ENCODE results near the gene FGF11. TPM values are rescaled to one million over a fixed set of nuclear protein-coding genes. Genes with fewer than 3 reads are reported as not detected.
"Not testable (repeated sequence)": the region's sequence is repeated elsewhere in the genome, so short reads cannot be mapped to it uniquely, and the experiment has no call there.

The FGF11 gene
- total RNA-seq, 1 experiment from 2014 or later = 23.8 TPM

DNA sequence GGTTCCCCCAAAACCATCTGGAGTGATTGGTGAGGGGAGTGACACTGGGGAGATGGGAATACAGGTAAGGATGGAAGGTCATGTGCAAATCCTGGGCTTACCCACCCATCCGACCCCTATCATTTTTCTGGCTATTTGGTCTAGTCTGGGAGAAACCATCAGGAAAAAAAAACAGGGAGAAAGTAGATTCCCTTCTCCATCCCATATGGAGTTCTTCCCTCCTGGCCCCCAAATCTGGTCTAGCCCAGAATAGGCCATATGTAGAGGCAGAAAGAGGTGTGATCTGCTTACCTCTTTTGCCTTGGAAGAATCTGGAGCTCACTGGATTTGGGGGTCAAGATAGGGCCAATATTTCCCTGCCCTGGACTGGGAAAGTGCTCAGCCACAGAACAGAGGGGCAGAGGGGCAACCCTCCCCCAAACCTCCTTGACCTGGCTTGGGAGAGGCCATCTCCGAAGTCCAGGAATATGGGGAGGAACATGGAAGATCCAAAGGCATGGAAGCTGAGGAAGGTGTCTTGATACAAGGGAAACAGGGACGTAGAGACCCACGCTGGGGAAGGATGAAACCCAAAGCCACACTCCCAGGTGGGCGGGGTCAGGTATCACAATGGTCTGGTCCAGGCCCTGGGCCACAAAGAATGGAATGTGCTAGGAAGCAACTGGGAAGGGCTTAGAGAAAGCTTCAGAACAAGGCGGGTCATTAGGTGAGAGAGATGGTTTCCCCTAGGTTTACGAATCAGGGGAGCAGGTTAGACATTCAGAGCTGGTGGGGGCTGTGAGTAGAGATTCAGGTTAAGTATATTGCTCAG lies 21.7 kb downstream of the FGF11 start:
- no peak for DNase-seq (ENCODE audit: low read depth)

GRCh38 chr17:7462474-7463371 lies 23.4 kb downstream of the FGF11 start:
- no peak for DNase-seq (ENCODE audit: low read depth)

DNA sequence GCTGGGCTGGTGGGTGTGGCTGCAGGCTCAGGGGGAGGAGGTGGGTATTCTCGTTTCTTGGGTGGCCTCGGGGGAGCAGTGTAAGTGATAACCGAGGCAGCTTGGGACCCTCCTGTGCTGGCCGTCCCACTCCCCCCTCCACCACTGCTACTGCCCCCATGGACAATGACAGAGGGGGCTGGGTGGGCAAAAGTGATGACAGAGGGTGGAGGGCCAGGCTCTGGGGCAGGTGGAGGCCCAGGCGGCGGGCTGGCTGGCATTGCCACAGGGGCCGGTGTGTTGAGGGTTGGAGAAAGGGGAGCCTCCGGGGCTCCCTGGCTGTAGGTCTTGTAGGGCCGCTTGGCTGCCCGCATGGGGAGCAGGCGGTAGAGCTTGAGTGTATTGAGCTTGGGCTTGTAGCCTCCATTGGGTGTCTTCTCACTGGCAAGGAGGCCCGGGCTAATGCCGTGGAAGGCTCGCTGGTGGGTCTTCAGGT lies 24.1 kb downstream of the FGF11 start:
- DNase-seq (ENCODE audit: low read depth) = no peak

DNA sequence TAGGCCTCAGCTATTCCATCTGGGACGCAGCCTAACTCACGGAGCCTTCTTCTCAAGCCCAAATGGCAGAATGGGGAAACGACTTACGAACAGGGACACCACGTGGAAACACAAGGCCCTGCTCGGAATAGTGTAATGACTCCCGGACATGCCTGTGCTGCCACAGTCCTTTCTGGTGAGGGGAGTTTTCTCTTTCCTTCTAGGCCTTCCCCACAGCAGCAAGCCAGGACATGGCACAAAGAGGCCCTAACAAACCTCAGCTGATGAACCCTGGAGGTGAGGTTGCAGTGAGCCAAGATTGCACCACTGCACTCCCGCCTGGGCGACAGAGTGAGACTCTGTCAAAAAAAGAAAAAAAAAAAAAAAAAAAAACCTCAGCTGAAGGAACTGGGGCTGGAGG lies 24.8 kb downstream of the FGF11 start:
- no peak for DNase-seq (ENCODE audit: low read depth)

DNA sequence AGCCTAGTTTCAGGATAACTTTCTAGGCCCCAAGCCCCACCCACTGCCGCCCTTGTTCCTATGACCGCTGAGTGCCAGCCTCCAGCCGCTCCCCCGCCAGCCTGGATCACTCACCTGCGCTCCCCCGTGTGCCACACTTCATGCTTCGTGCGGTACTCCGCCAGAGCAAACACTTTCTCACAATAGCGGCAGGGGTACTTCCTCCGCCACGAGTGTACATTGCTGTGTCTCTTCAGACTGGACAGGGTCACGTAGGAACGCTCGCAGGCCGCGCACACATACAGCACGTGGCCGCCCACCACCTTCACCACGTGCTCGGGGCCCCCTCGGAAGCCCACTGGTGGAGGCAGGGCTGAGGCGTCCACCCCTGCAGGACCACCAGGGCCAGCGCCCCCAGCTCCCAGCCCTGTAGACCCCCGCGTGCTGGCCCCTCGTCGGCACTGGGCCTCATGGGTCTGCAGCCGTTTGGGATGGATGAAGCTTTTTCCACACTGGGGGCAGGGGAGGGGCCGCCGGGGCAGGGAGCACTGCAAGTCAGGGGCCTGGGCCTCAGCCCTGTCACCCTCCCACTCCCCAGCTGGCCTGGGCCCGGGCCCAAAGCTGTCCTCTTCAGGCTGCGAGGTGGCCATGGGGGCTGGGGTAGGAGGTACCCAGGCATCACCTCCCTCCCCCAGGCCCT lies 26.4 kb downstream of the FGF11 start:
- no peak for DNase-seq (ENCODE audit: low read depth)

DNA sequence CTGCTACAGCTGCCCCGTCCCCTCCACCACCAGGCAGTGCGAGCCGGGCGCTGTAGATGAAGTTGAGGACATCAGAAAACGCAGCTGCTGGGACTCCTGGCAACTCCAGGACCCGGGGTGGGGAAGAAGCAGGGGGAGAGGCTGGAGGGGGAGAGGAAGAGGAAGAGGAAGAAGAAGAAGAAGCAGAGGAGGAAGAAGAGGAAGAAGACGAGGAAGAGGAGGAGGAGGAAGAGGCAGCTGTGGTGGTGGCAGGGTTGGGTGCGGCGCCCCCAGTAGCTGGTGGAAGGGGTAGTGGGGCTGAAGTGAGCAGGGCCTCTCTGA lies 27.0 kb downstream of the FGF11 start:
- DNase-seq (ENCODE audit: low read depth) = no peak

GRCh38 chr17:7466639-7467341 lies 27.5 kb downstream of the FGF11 start:
- peak; percentile 85 for DNase-seq (ENCODE audit: low read depth)

DNA sequence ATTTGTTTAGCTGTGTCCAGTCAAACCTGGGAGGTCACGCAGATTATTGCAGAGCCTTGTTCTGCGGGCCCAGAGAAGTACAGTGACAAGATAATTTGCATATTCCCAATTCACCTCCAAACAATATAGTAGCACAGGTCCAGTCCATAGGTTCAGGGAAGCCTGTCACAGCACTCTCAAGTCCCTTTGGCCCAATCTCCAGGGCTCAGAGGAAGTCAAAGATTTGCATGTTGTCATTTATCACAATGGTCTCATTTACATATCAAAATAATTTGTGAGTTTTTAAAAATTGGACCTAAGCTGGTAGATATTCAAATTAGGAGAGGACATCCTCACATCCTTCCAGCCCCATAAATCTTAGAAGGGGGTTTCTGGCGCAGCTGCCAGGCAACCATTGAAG lies 28.2 kb downstream of the FGF11 start:
- no peak for DNase-seq (ENCODE audit: low read depth)

GRCh38 chr17:7468290-7468689 lies 29.0 kb downstream of the FGF11 start:
- no peak for DNase-seq (ENCODE audit: low read depth)

GRCh38 chr17:7468804-7469389 lies 29.6 kb downstream of the FGF11 start:
- no peak for DNase-seq (ENCODE audit: low read depth)

DNA sequence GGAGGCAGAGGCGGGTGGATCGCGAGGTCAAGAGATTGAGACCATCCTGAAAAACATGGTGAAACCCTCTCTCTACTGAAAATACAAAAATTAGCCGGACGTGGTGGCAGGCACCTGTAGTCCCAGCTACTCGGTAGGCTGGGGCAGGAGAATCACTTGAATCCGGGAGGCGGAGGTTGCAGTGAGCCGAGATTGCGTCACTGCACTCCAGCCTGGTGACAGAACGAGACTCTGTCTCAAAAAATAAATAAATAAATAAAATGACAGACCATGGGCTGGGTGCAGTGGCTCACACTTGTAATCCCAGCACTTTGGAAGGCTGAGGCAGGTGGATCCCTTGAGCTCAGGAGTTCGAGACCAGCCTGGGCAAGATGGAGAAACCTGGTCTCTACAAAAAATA lies 30.5 kb downstream of the FGF11 start:
- DNase-seq (ENCODE audit: low read depth) = not testable (repeated sequence)

DNA sequence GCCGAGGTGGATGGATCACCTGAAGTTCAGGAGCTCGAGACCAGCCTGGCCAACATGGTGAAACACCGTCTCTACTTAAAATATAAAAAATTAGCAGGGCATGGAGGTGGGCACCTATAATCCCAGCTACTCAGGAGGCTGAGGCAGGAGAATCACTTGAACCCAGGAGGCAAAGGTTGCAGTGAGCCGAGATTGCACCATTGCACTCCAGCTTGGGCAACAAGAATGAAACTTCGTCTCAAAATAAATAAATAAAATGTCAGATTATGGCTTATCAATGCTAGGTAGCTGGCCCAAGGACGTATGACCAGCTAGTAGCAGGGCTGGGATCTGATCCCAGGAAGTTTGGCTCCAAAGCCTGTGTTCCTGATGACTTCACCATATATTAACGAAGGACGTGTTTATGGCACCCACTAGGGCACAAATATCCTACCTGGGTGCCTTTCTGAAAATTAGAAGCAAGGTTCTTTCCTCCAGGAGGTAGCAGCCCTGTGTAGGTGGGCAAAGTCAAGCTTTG lies 31.2 kb downstream of the FGF11 start:
- DNase-seq (ENCODE audit: low read depth) = not testable (repeated sequence)

- no peak for DNase-seq (ENCODE audit: low read depth)
These were observed 32.4 kb downstream of the FGF11 start for GRCh38 chr17:7471729-7472128.

GRCh38 chr17:7474767-7475166 lies 35.5 kb downstream of the FGF11 start:
- DNase-seq (ENCODE audit: low read depth) = not testable (repeated sequence)

DNA sequence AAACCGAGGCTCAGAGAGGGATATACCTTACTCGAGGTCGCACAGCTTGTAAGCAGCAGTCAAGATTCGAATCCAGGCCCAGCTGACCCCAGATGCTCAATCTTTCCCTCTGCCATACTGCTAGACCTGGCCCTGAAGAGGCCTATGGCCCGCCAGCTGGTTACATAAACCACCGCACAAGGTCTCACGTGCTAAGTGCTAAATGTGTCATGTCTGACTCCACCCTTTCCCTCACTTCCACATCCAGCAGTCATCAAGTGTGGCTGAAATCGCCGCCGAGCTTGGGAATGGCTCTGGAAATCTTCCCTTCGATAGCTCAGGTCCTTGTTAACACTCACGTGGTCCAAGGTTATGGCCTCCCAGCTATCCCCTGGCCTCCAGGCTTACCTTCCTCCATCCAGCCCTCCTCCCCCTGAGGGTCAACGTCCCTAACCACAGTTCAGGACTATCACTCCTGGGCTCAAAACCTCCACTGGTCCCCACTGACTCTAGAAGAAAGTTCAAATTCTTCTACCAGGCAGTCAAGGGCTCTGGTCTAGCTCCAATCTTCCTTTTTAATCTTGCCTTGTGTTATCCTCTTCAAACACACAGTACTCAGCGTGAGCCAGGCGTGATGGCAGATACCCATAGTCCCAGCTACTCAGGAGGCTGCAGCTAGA lies 36.6 kb downstream of the FGF11 start:
- DNase-seq (ENCODE audit: low read depth) = no peak

- DNase-seq (ENCODE audit: low read depth) = peak; percentile 40
These were observed 37.2 kb downstream of the FGF11 start for GRCh38 chr17:7476494-7476893.

DNA sequence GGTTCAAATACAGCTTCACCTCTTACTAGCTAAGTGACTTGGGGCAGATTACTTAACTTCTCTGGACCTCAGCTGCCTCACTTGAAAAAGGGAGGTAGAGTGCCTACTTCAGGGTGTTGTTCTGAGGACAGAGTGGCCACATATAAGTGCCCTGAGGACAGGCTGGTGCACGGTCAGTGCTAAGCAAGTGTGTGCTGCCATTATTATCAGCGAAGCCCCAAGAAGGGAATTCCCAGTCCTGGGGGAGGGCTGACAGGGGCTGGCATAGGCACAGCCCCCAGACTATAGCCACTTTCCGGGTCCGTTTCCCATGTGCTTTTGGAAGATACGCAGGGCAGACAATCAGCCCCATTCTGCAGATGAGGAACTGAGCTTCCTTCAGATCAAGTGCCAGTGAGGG lies 37.6 kb downstream of the FGF11 start:
- no peak for DNase-seq (ENCODE audit: low read depth)

GRCh38 chr17:7477392-7478275 lies 38.3 kb downstream of the FGF11 start:
- DNase-seq (ENCODE audit: low read depth) = peak; percentile 76
